Smooth muscle cell of the coronary artery (primary cell): ENCODE measurements around the gene DRAP1. TPM values are rescaled to one million over a fixed set of nuclear protein-coding genes. Genes with fewer than 3 reads are reported as not detected.

Experiments used
- total RNA-seq: library from RNA; depleted of rRNA; stranded (reverse); fragments of >200 nt; gene quantifications from 2 replicates; pipeline ENCODE4 v1.2.3, GENCODE V29; 2014; ENCODE audit warnings: low replicate concordance

Gene DRAP1, protein sequence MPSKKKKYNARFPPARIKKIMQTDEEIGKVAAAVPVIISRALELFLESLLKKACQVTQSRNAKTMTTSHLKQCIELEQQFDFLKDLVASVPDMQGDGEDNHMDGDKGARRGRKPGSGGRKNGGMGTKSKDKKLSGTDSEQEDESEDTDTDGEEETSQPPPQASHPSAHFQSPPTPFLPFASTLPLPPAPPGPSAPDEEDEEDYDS
- total RNA-seq: 156 and 329 TPM in 2 replicates

DNA sequence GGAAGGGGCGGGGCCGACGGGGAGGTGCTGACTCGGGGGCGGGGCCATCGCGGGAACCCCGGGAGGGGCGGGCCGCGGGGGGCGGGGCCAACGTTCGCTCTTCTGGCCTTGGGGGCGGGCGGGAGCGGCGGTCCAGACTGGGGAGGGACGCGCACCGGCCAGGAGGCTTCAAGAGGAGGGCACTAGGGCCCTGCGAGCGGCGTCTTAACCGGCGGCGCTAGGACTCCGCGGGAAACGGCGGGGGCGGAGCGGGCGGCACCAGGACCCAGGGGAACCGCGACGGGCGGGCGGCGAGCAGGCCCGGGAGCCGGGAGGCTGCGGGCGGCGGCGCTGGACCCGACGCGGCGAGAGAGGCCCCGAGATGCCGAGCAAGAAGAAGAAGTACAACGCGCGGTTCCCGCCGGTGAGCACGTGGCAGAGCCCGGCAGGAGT is at the start of gene DRAP1:
DRAP1 (plus strand) TSS at position 286 of the 432 bp plus-strand sequence; CDS start at position 362, 76 bp downstream.

GRCh38 chr11:65872586-65873317 is 46.5 kb upstream of the DRAP1 start, which contains the start of gene EFEMP2:
EFEMP2 (minus strand) TSS chr11:65872800; CDS start chr11:65872354, 446 bp downstream.

GRCh38 chr11:65879617-65880016 is 39.6 kb upstream of the DRAP1 start, which contains the start of gene CTSW:
CTSW (plus strand) TSS chr11:65879837; CDS start chr11:65879855, 18 bp downstream.

DNA sequence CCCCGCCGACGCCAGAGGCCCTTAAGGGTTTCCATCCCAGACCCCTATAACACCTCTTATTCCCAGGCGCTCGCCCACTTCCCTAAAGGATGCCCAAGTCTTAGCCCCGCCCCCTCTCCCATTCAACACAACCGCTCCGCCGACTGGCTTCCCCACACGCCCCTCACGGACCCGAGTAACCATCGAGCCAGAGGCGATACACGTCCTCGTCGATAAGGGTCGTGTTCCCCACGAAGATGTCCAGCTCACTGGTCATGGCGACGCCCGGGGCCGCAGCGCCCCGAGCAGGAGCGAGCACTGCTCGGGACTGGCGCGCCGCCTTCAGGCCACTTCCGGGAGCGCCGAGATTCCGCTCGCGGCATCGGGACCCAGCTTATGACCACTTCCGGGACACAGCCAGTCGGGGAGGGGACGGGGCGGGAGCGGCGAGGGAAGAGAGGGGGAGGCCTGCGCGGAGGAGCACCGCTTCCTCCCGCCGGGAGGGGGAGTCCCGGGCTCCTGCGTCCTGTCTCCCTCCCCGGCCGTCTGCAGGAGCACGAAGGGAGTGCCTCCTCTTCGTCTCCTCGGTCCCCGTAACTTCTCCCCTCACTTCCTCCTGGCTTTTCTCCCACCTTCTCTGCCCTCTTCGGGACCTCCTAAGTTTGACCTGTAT is 30.9 kb upstream of the DRAP1 start, which contains the start of gene FIBP:
FIBP (minus strand) TSS at position 309 of the 652 bp plus-strand sequence; CDS start at position 256, 53 bp downstream.

GRCh38 chr11:65890324-65891218 is 28.7 kb upstream of the DRAP1 start, which contains the start of gene CCDC85B:
CCDC85B (plus strand) TSS chr11:65890673; CDS start chr11:65890784, 111 bp downstream.

GRCh38 chr11:65900125-65900898 is 18.9 kb upstream of the DRAP1 start, which contains the start of gene FOSL1:
FOSL1 (minus strand) TSS chr11:65900388; CDS start chr11:65900339, 49 bp downstream.

GRCh38 chr11:65918211-65919140 is 750 bp upstream of the DRAP1 start, which contains the start of gene C11orf68:
C11orf68 (minus strand) TSS chr11:65919062; CDS start chr11:65919031, 31 bp downstream.

GRCh38 chr11:65945430-65945911 is 26.2 kb downstream of the DRAP1 start, which contains the start of gene TSGA10IP:
TSGA10IP (plus strand) TSS chr11:65945480; CDS start chr11:65945676, 196 bp downstream.

DNA sequence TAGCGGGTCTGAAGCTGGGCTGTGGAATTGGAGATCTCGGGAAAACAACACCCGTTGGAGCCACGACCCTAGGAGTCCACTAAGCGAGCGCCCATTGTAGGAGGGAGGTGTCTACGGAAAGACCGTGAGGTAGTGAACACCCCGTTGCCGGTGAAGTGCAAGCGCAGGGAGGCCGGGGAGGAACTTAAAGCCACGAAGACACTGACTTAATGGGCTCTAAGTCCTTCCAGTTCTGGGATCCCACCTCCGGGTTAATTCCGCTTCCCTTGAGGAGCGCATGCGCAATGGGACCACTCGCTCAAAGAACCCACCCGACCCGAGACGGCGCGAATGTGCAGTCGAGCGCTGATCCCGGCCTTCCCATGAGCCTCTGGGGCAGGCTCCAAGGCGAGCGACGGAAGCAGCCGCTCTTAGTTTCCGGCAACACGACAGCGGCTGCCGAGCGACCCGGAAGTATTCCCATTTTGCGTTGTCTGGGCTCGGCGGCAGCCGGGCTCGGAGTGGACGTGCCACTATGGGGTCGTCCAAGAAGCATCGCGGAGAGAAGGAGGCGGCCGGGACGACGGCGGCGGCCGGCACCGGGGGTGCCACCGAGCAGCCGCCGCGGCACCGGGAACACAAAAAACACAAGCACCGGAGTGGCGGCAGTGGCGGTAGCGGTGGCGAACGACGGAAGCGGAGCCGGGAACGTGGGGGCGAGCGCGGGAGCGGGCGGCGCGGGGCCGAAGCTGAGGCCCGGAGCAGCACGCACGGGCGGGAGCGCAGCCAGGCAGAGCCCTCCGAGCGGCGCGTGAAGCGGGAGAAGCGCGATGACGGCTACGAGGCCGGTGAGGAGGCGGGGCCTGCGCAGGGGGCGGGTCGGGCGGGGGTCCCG is 42.3 kb downstream of the DRAP1 start, which contains the start of gene SART1:
SART1 (plus strand) TSS at position 468 of the 874 bp plus-strand sequence; CDS start at position 515, 47 bp downstream.

Other genes with a start within 250 kb of the DRAP1 start
- gene KAT5, start 207.2 kb upstream of the DRAP1 start, total RNA-seq: 42.8 and 57.1 TPM in 2 replicates
- 37.2 and 40.5 TPM in 2 replicates for gene RNASEH2C, start 198.6 kb upstream of the DRAP1 start, total RNA-seq
- 1.9 and 4.4 TPM in 2 replicates for gene AP5B1, start 138.4 kb upstream of the DRAP1 start, total RNA-seq
- gene OVOL1, start 132.4 kb upstream of the DRAP1 start, total RNA-seq: not detected in 2 replicates
- 1.1 and 4.3 TPM in 2 replicates for gene SNX32, start 85.5 kb upstream of the DRAP1 start, total RNA-seq
- gene CFL1, start 61.2 kb upstream of the DRAP1 start, total RNA-seq: 1,218 and 1,682 TPM in 2 replicates
- 24.6 and 40.7 TPM in 2 replicates for gene MUS81, start 59.0 kb upstream of the DRAP1 start, total RNA-seq
- gene EFEMP2, start 46.6 kb upstream of the DRAP1 start, total RNA-seq: 81.4 and 103 TPM in 2 replicates
- gene CTSW, start 39.6 kb upstream of the DRAP1 start, total RNA-seq: not detected in 2 replicates
- 206 and 226 TPM in 2 replicates for gene FIBP, start 31.0 kb upstream of the DRAP1 start, total RNA-seq
- 28.1 and 51.0 TPM in 2 replicates for gene CCDC85B, start 28.8 kb upstream of the DRAP1 start, total RNA-seq
- 0.94 and 5.3 TPM in 2 replicates for gene FOSL1, start 19.0 kb upstream of the DRAP1 start, total RNA-seq
- gene C11orf68, start 364 bp upstream of the DRAP1 start, total RNA-seq: 14.7 and 15.8 TPM in 2 replicates
- not detected in 2 replicates for gene TSGA10IP, start 26.1 kb downstream of the DRAP1 start, total RNA-seq
- gene SART1, start 42.3 kb downstream of the DRAP1 start, total RNA-seq: 59.2 and 75.6 TPM in 2 replicates
- gene EIF1AD, start 82.7 kb downstream of the DRAP1 start, total RNA-seq: 30.3 and 32.8 TPM in 2 replicates
- gene BANF1, start 83.1 kb downstream of the DRAP1 start, total RNA-seq: 9.2 and 26.8 TPM in 2 replicates
- gene CST6, start 92.6 kb downstream of the DRAP1 start, total RNA-seq: 2.3 and 2.8 TPM in 2 replicates
- 0.68 TPM in 1 of 2 replicates, not detected in the other for gene CATSPER1, start 107.1 kb downstream of the DRAP1 start, total RNA-seq
- gene GAL3ST3, start 129.7 kb downstream of the DRAP1 start, total RNA-seq: 0.38 TPM in 1 of 2 replicates, not detected in the other
- 71.4 and 114 TPM in 2 replicates for gene SF3B2, start 132.9 kb downstream of the DRAP1 start, total RNA-seq
- 53.6 and 59.8 TPM in 2 replicates for gene PACS1, start 150.8 kb downstream of the DRAP1 start, total RNA-seq